ENCODE results near the gene DZIP1.

- TF ChIP-seq REST (IDR thresholded peaks at IDR 0.05; ENCODE audit: insufficient read depth in 1 of 2, low read depth in 2 of 2, low read length in 2 of 2) (no peak), SIN3A (IDR thresholded peaks at IDR 0.05; ENCODE audit: borderline replicate concordance, insufficient read depth, low read length) (no peak), POLR2AphosphoS5 (IDR thresholded peaks at IDR 0.05; ENCODE audit: low read depth, low read length) (no peak)
Observed at GRCh38 chr13:95627590-95627989, 16.9 kb downstream of the DZIP1 start.

All from PFSK-1 (cell line).